Tibial artery (tissue), 4 donors: ENCODE measurements around the gene VPS41.

Experiments
- DNase-seq, 2 donors: peaks; one replicate each; pipeline ENCODE4 v3.0.0-alpha.2; 2019
- H3K27ac ChIP-seq, 2 donors: fragments of 200-600 bp; sonication (generic) in 1 of 2; 1 replicate in 1 of 2; 2 replicates in 1 of 2; pipeline ENCODE4 v1.5.1; 2018 to 2019; ENCODE audit warnings: mild to moderate bottlenecking in 1 of 2
- H3K27me3 ChIP-seq, 2 donors: fragments of 200-600 bp; sonication (generic) in 1 of 2; one replicate each; pipeline versions ENCODE4 v1.5.1 to v1.6.0; 2016 to 2019
- H3K36me3 ChIP-seq, 3 donors: fragments of 200-600 bp; sonication (generic) in 2 of 3; one replicate each; pipeline ENCODE4 v1.5.1; 2016 to 2019; ENCODE audit warnings: mild to moderate bottlenecking in 2 of 3
- H3K4me1 ChIP-seq, 4 donors: fragments of 200-600 bp; sonication (generic) in 2 of 4; 1 replicate in 3 of 4; 2 replicates in 1 of 4; pipeline ENCODE4 v1.5.1; 2016 to 2019
- H3K4me3 ChIP-seq, 2 donors: fragments of 200-600 bp; sonication (generic) in 1 of 2; 1 replicate in 1 of 2; 2 replicates in 1 of 2; pipeline ENCODE4 v1.5.1; 2018 to 2019; ENCODE audit warnings: mild to moderate bottlenecking in 2 of 2
- H3K9me3 ChIP-seq, 3 donors: fragments of 200-600 bp; sonication (generic) in 1 of 3; one replicate each; pipeline ENCODE4 v1.5.1; 2016 to 2019
- intact Hi-C: fragments of 100-400 bp; cut with DNase I; formaldehyde crosslinking; loops from one replicate; pipeline ENCODE4 v1.15.0; 2023; ENCODE audit warnings: low total_unique reads
- TF ChIP-seq, protein P1 (sequence below), 2 experiments: fragments of 200-600 bp in 1 of 2; fragments of 450-650 bp in 1 of 2; IDR thresholded peaks; one replicate each; pipeline ENCODE4 v1.5.1; 2017 to 2019; ENCODE audit warnings: antibody characterized with exemption in 2 of 2, mild to moderate bottlenecking in 1 of 2, moderate library complexity in 1 of 2

The VPS41 gene

DNA sequence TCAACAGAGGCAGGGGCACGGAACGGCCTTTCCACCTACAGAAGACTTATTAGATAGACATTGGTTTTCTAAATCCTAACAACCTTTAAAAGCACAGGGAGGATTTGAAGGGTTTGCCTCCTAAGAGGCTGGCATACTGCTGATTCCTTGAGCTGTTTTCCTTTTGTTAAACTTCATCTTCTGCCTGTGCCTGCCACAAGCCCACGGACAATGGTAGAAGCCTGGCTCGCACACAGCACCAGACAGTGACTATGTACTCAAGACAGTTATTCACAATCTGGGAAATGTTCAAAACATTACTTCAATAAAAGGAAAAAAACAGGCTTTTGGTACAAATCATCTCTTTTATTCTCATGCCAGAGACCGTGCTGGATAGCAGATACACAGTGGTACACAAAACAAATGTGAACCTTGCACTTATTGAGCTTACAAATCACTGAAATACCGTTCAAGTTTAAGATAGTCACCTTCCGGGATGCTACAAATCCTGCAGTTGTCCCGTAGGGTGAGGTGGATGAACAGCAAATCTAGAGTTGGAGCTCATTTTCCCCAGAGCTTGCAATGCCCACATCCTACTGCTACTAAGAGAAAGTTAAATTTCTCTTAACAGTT, 63.9 kb downstream of the VPS41 start:
- Histone ChIP-seq H3K27me3 (no peaks in the 10 kb centered on the region), H3K4me1 (peaks cover 0 to 3% (median 0%) of the 10 kb centered on the region in 4 donors), H3K9me3 (no peaks in the 10 kb centered on the region), H3K27ac (no peak overlapping the region), H3K36me3 (peaks cover 0 to 7% (median 0%) of the 10 kb centered on the region in 3 donors), H3K4me3 (no peak overlapping the region)
- intact Hi-C loops: no loop called here
- DNase-seq: no peak
- TF ChIP-seq, protein P1, sequence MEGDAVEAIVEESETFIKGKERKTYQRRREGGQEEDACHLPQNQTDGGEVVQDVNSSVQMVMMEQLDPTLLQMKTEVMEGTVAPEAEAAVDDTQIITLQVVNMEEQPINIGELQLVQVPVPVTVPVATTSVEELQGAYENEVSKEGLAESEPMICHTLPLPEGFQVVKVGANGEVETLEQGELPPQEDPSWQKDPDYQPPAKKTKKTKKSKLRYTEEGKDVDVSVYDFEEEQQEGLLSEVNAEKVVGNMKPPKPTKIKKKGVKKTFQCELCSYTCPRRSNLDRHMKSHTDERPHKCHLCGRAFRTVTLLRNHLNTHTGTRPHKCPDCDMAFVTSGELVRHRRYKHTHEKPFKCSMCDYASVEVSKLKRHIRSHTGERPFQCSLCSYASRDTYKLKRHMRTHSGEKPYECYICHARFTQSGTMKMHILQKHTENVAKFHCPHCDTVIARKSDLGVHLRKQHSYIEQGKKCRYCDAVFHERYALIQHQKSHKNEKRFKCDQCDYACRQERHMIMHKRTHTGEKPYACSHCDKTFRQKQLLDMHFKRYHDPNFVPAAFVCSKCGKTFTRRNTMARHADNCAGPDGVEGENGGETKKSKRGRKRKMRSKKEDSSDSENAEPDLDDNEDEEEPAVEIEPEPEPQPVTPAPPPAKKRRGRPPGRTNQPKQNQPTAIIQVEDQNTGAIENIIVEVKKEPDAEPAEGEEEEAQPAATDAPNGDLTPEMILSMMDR (IDR thresholded peaks at IDR 0.05): no peak

DNA sequence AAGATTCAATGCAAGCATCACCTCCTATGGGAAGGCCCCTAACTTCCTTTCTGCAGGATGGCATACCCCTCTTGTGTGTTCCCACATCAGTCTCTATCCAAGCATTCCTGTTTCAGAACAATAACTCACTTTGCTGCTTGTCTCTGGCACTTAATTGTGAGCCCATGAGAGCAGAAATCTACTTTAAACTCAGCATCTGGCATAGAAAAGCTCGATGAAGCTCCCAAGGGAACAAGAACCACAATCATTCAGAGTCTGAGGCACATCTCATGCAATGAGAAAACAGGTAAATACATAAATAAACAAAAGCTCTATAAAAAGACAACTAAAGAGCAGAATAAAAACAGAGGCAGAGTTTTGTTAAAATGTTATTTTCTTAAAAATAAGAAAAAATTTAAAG, 66.2 kb downstream of the VPS41 start:
- H3K27me3 ChIP-seq: no peaks in the 10 kb centered on the region
- intact Hi-C loops: no loop called here
- no peak overlapping the region for H3K27ac ChIP-seq
- DNase-seq: no peak
- peaks cover 0 to 7% (median 2%) of the 10 kb centered on the region in 4 donors for H3K4me1 ChIP-seq
- H3K9me3 ChIP-seq: no peaks in the 10 kb centered on the region
- H3K36me3 ChIP-seq: no peaks in the 10 kb centered on the region
- TF ChIP-seq, protein P1 (IDR thresholded peaks at IDR 0.05): no peak
- no peak overlapping the region for H3K4me3 ChIP-seq

DNA sequence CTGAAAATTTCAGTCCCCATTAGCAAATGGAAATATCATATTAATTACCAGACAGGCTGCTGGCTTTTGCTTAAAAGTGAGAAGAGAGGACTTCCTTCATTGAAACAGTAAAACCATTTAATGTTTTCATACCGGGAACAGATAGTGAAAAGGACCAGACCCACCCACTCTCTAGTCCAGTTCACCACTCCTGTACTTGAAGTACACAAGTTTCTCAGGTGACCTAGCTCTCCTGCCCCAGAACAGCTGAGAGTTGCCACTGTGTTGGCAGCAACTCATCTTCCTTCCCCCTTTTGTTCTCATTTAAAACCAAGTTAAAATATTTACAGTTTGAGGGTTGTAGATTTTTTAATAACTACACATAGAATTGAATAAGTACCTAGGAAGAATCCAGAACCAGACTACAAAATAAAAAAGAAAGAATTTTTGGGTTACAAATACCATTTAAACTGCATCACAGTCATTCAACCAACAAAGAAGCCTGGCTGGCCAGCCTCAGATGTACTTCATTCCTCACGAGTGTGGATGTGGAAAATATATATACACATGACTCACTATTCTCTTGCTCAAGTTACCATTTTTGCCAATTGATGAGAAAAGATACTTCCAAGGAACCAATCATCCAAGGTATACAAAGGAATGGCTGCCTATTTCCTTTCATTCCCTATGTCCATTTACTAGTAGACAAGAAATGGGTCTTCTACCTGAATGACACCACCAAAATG, 68.1 kb downstream of the VPS41 start:
- no peaks in the 10 kb centered on the region for H3K9me3 ChIP-seq
- no peak overlapping the region for H3K27ac ChIP-seq

DNA sequence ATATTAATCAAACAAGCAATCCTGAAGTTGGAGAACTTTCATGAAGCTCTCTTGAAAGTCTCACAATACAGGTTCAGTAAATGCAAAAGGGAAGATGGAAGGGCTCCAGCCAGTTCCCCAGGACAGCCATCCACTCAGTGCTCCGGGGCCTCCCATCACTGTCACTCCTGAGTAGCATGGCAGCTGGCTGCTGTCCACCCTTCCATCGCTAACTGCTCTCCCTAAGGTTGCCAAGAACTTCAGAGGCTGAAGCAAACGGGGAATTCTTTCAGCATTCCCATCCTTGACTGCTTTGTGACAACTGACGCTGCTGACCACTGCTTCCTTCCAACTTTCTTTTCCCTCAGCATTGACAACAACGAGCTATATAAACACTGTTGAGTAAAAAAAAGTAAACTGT, 69.1 kb downstream of the VPS41 start:
- no peak overlapping the region for H3K27ac ChIP-seq
- DNase-seq: no peak
- H3K9me3 ChIP-seq: no peaks in the 10 kb centered on the region
- TF ChIP-seq, protein P1 (IDR thresholded peaks at IDR 0.05): no peak
- intact Hi-C loops: no loop called here
- H3K4me3 ChIP-seq: no peak overlapping the region
- peaks cover 0 to 7% (median 2%) of the 10 kb centered on the region in 4 donors for H3K4me1 ChIP-seq
- no peaks in the 10 kb centered on the region for H3K27me3 ChIP-seq
- no peaks in the 10 kb centered on the region for H3K36me3 ChIP-seq

More for the DNA sequence above, 68.1 kb downstream of the VPS41 start:
- TF ChIP-seq, protein P1 (IDR thresholded peaks at IDR 0.05): no peak
- H3K36me3 ChIP-seq: no peaks in the 10 kb centered on the region
- peaks cover 0 to 7% (median 2%) of the 10 kb centered on the region in 4 donors for H3K4me1 ChIP-seq
- no peaks in the 10 kb centered on the region for H3K27me3 ChIP-seq
- no peak overlapping the region for H3K4me3 ChIP-seq
- intact Hi-C loops: no loop called here
- no peak for DNase-seq

DNA sequence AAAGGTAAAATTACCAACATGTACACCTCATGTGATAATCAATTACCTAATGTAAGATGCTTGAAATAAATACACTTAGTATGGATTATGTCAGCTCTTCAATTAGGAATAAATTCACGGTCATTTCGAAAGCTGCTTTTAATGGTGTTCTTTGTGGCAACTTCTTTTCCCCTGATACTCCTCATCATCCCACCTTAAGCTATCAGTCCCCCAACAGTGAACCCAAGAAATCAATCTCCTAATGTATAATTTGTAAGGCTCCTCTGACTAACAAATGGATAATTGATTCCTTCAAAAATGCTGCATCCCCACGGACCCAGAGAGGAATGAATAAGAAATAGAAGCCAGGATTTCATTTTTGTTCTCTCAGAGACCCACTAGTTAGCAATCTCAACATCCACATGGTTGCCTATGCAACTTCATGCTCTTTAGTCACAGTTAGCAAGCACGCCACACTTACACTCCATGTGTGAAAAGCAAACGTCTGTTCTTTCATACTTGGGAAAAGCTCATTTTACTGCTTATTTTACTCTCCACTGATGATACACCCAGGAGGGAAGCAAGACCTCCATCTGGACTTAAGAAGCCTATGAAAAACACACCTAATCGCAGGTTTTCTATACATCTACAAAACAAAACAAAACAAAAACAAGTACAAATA, 70.1 kb downstream of the VPS41 start:
- Histone ChIP-seq H3K4me3 (no peak overlapping the region), H3K36me3 (no peaks in the 10 kb centered on the region), H3K4me1 (peaks cover 0 to 7% (median 2%) of the 10 kb centered on the region in 4 donors), H3K9me3 (no peaks in the 10 kb centered on the region), H3K27ac (no peak overlapping the region), H3K27me3 (no peaks in the 10 kb centered on the region)
- DNase-seq: no peak
- intact Hi-C loops: no loop called here
- TF ChIP-seq, protein P1 (IDR thresholded peaks at IDR 0.05): no peak
